A549 (cell line): ENCODE results near the gene DLGAP1. TPM values are rescaled to one million over a fixed set of nuclear protein-coding genes. Genes with fewer than 3 reads are reported as not detected.

Experiments
- ATAC-seq, 2 experiments: fragments of 200-7000 bp in 1 of 2; fragments of >200 bp in 1 of 2; cut with Nextera tagmentation in 1 of 2; cut with Tn5 transposase in 1 of 2; 3 replicates each; pipeline versions ENCODE4 v1.8.0 to v1.9.1; 2018 to 2020; ENCODE audit warnings: mild to moderate bottlenecking in 1 of 2, moderate library complexity in 1 of 2
- CTCF ChIA-PET: fragments of 300-600 bp; sonication (Branson Sonifier 250); formaldehyde crosslinking; extraction: SDS; loops from one replicate; lab custom pipeline; 2021; ENCODE audit warnings: antibody characterized with exemption, inconsistent platforms; lab: Yijun Ruan, JAX
- POLR2A ChIA-PET: fragments of 350-600 bp; formaldehyde crosslinking; extraction: SDS; loops from one replicate; lab custom pipeline; 2021; ENCODE audit warnings: antibody characterized with exemption, inconsistent platforms; lab: Yijun Ruan, JAX
- DNase-seq, 2 experiments: peaks; one replicate each; pipeline versions ENCODE4 v3.0.0 to v3.0.0-alpha.2; 2011 to 2016; ENCODE audit warnings: low read depth in 1 of 2, low spot score in 1 of 2
- FAIRE-seq: peaks from 2 replicates; lab custom pipeline; 2011; peaks lifted over from hg19 to GRCh38; lab: Jason Lieb, UNC
- H3K27ac ChIP-seq, 2 experiments: fragments of >200 bp; sonication (Bioruptor Twin); formaldehyde crosslinking; 3 replicates each; pipeline ENCODE4 v1.5.1; 2016 to 2017
- H3K4me1 ChIP-seq: fragments of >200 bp; sonication (Bioruptor Twin); formaldehyde crosslinking; 3 replicates; pipeline ENCODE4 v1.6.1; 2016
- H3K4me2 ChIP-seq: fragments of >200 bp; sonication (Bioruptor Twin); formaldehyde crosslinking; 3 replicates; pipeline ENCODE4 v1.6.1; 2016
- H3K4me3 ChIP-seq: fragments of >200 bp; sonication (Bioruptor Twin); formaldehyde crosslinking; 3 replicates; pipeline ENCODE4 v1.5.1; 2016
- H3K9me3 ChIP-seq: fragments of >200 bp; sonication (Bioruptor Twin); formaldehyde crosslinking; 3 replicates; pipeline ENCODE4 v1.6.1; 2016
- BCL3 ChIP-seq: fragments of >200 bp; sonication (Bioruptor Twin); formaldehyde crosslinking; IDR thresholded peaks from 3 replicates; pipeline ENCODE4 v1.6.1; 2016
- CEBPB ChIP-seq, 2 experiments: fragments of >200 bp in 1 of 2; sonication (Bioruptor Twin) in 1 of 2; formaldehyde crosslinking in 1 of 2; IDR thresholded peaks; 2 replicates each; pipeline ENCODE4 v1.6.1; 2012 to 2016
- CHD2 ChIP-seq: fragments of 150-350 bp; IDR thresholded peaks from 2 replicates; pipeline ENCODE4 v1.6.1; 2014; ENCODE audit warnings: low read length; ENCODE audit not compliant: partially characterized antibody
- EHMT2 ChIP-seq: fragments of 200-600 bp; sonication (generic); IDR thresholded peaks from 2 replicates; pipeline ENCODE4 v1.6.1; 2016; ENCODE audit warnings: antibody characterized with exemption, low read depth, mild to moderate bottlenecking, moderate library complexity
- ESRRA ChIP-seq: fragments of 150-350 bp; IDR thresholded peaks from 2 replicates; pipeline ENCODE4 v1.6.1; 2014; ENCODE audit warnings: mild to moderate bottlenecking, low read length, borderline replicate concordance
- GATA3 ChIP-seq: IDR thresholded peaks from 2 replicates; pipeline ENCODE4 v1.6.1; 2012; ENCODE audit warnings: borderline replicate concordance
- HDAC2 ChIP-seq: fragments of 200-600 bp; sonication (generic); IDR thresholded peaks from 2 replicates; pipeline ENCODE4 v1.6.1; 2016
- HES2 ChIP-seq: fragments of >200 bp; sonication (Bioruptor Twin); formaldehyde crosslinking; IDR thresholded peaks from 2 replicates; pipeline ENCODE4 v1.6.1; 2016
- HMGXB4 ChIP-seq: fragments of 250-450 bp; sonication (Bioruptor Pico); IDR thresholded peaks from 2 replicates; pipeline ENCODE4 v1.5.0; 2021; ENCODE audit warnings: mild to moderate bottlenecking, moderate library complexity, borderline replicate concordance
- HOXA7 ChIP-seq: fragments of 250-450 bp; sonication (Bioruptor Pico); IDR thresholded peaks from 2 replicates; pipeline ENCODE4 v1.5.0; 2020; ENCODE audit warnings: mild to moderate bottlenecking, moderate library complexity
- HOXB5 ChIP-seq: fragments of 250-450 bp; sonication (Bioruptor Pico); IDR thresholded peaks from 2 replicates; pipeline ENCODE4 v1.5.0; 2020; ENCODE audit warnings: mild to moderate bottlenecking, moderate library complexity
- MAFK ChIP-seq: fragments of 450-650 bp; IDR thresholded peaks from 2 replicates; pipeline ENCODE4 v1.6.1; 2014; ENCODE audit not compliant: partially characterized antibody
- MAX ChIP-seq: IDR thresholded peaks from 2 replicates; pipeline ENCODE4 v1.6.1; 2012
- MYC ChIP-seq: IDR thresholded peaks from 2 replicates; pipeline ENCODE4 v1.6.1; 2012; ENCODE audit warnings: mild to moderate bottlenecking, inconsistent platforms, low read length, improper control_type of control experiment, borderline replicate concordance
- NPAS2 ChIP-seq: fragments of 250-450 bp; sonication (Bioruptor Pico); IDR thresholded peaks from 2 replicates; pipeline ENCODE4 v1.8.0; 2022; ENCODE audit warnings: mild to moderate bottlenecking, moderate library complexity, borderline replicate concordance
- NR3C1 ChIP-seq: fragments of >200 bp; sonication (Bioruptor Twin); formaldehyde crosslinking; IDR thresholded peaks from 3 replicates; pipeline ENCODE4 v1.6.1; 2017
- PHF8 ChIP-seq: fragments of 200-600 bp; sonication (generic); IDR thresholded peaks from 2 replicates; pipeline ENCODE4 v1.6.1; 2016; ENCODE audit warnings: low read depth, mild to moderate bottlenecking, antibody characterized with exemption, moderate library complexity, borderline replicate concordance
- POLR2A ChIP-seq: IDR thresholded peaks from 2 replicates; pipeline ENCODE4 v1.6.1; 2012; ENCODE audit warnings: mild to moderate bottlenecking, low read length
- RAD21 ChIP-seq, 2 experiments: fragments of >200 bp in 1 of 2; sonication (Bioruptor Twin) in 1 of 2; formaldehyde crosslinking in 1 of 2; IDR thresholded peaks in 1 of 2; conservative IDR thresholded peaks in 1 of 2; 2 replicates in 1 of 2; 3 replicates in 1 of 2; pipeline ENCODE4 v1.6.1; 2012 to 2018; ENCODE audit warnings: inconsistent platforms in 1 of 2
- RARB ChIP-seq: fragments of 250-450 bp; sonication (Bioruptor Pico); IDR thresholded peaks from 2 replicates; pipeline ENCODE4 v1.8.0; 2021; ENCODE audit warnings: mild to moderate bottlenecking, moderate library complexity
- RCOR1 ChIP-seq: fragments of 150-350 bp; IDR thresholded peaks from 2 replicates; pipeline ENCODE4 v1.6.1; 2014; ENCODE audit warnings: antibody characterized with exemption, low read length, low read depth
- RFX5 ChIP-seq: fragments of 450-650 bp; IDR thresholded peaks from 2 replicates; pipeline ENCODE4 v1.7.1; 2014; ENCODE audit warnings: antibody characterized with exemption, mild to moderate bottlenecking, moderate library complexity
- SREBF2 ChIP-seq: fragments of 450-650 bp; IDR thresholded peaks from 2 replicates; pipeline ENCODE4 v1.6.1; 2014; ENCODE audit warnings: mild to moderate bottlenecking, moderate library complexity
- TFCP2L1 ChIP-seq: fragments of 250-450 bp; sonication (Bioruptor Pico); IDR thresholded peaks from 2 replicates; pipeline ENCODE4 v1.5.0; 2021; ENCODE audit warnings: mild to moderate bottlenecking
- USF2 ChIP-seq: fragments of 450-650 bp; IDR thresholded peaks from 2 replicates; pipeline ENCODE4 v1.6.1; 2014; ENCODE audit warnings: antibody characterized with exemption
- ZSCAN20 ChIP-seq: fragments of 250-450 bp; sonication (Bioruptor Pico); IDR thresholded peaks from 2 replicates; pipeline ENCODE4 v1.8.0; 2022; ENCODE audit warnings: mild to moderate bottlenecking, moderate library complexity
- WGBS: methylation state at CpG from one replicate; pipeline ENCODE4 v1.1.6; 2017; ENCODE audit errors: missing lambda C conversion rate; 5-methylcytosine and 5-hydroxymethylcytosine counted together
- polyA plus RNA-seq, 4 experiments: library from polyadenylated mRNA; depleted of rRNA in 3 of 4; stranded (reverse); fragments of >200 nt; fragmentation: RNase III in 1 of 4; extraction: RNeasy Plus Mini Kit Qiagen cat#74134 plus additional on column Dnase treatment in 1 of 4; gene quantifications; 2 replicates in 3 of 4; 3 replicates in 1 of 4; pipeline ENCODE4 v1.2.3, GENCODE V29; 2011 to 2017
- TF ChIP-seq, protein P1 (sequence below): IDR thresholded peaks from 2 replicates; pipeline ENCODE4 v1.6.1; 2012; ENCODE audit warnings: low read depth, borderline replicate concordance
- TF ChIP-seq, protein P2 (sequence below): fragments of >200 bp; sonication (Bioruptor Twin); formaldehyde crosslinking; IDR thresholded peaks from 3 replicates; pipeline ENCODE4 v1.5.1; 2016

DLGAP1 gene
- polyA plus RNA-seq, 2 of the 4 experiments (the other 2 are of a cell fraction) = 0.04 to 0.12 TPM

GRCh38 chr18:3789525-3789924, 665.6 kb downstream of the DLGAP1 start:
- no peak for FAIRE-seq
- TF ChIP-seq NPAS2 (CRISPR knock-in tag) (no peak), USF2 (no peak), MAFK (peak; percentile 65)
- H3K4me2 ChIP-seq = no peak overlapping the region
- no peak for DNase-seq
- no peak overlapping the region for H3K4me3 ChIP-seq
- ChIA-PET CTCF (interaction anchor here (0.7 to 1.6 kb wide), 2 partner anchors 10 to 158 kb away, joined by 3 to 5 read pairs; no protein-coding TSS in a partner anchor), POLR2A (no interaction called here)
- no peaks in the 10 kb centered on the region for H3K9me3 ChIP-seq
- H3K4me1 ChIP-seq = peaks cover 21% of the 10 kb centered on the region; the same call in 1 of the 3 replicates
- H3K27ac ChIP-seq = no peak overlapping the region
- no peak for ATAC-seq
- WGBS = 91% methylated on average over 1 of the region's 1 CpG

GRCh38 chr18:3784949-3785348, 670.2 kb downstream of the DLGAP1 start:
- no peak overlapping the region for H3K4me3 ChIP-seq
- TF ChIP-seq POLR2A (no peak), RAD21 (conservative IDR thresholded peaks at IDR 0.05 in 1 of 2, IDR thresholded peaks at IDR 0.05 in 1 of 2) (no peak), BCL3 (no peak), CHD2 (no peak), CEBPB (IDR thresholded peaks at IDR 0.05) (no peak), ESRRA (no peak), HMGXB4 (CRISPR knock-in tag) (no peak), NPAS2 (CRISPR knock-in tag) (no peak), GATA3 (no peak), HOXB5 (CRISPR knock-in tag) (no peak), EHMT2 (no peak), RARB (CRISPR knock-in tag) (no peak), TFCP2L1 (CRISPR knock-in tag) (no peak), NR3C1 (no peak), PHF8 (no peak), HES2 (no peak)
- TF ChIP-seq, all 56 proteins: peak for 0
- no peak overlapping the region for H3K4me2 ChIP-seq
- peaks cover 13% of the 10 kb centered on the region; the same call in 1 of the 3 replicates for H3K4me1 ChIP-seq
- 67% methylated on average over 1 of the region's 1 CpG for WGBS
- CTCF ChIA-PET = no interaction called here
- H3K27ac ChIP-seq = no peak overlapping the region
- FAIRE-seq (no peak), ATAC-seq (no peak), DNase-seq (no peak)
- POLR2A ChIA-PET = no interaction called here
- no peaks in the 10 kb centered on the region for H3K9me3 ChIP-seq

DNA sequence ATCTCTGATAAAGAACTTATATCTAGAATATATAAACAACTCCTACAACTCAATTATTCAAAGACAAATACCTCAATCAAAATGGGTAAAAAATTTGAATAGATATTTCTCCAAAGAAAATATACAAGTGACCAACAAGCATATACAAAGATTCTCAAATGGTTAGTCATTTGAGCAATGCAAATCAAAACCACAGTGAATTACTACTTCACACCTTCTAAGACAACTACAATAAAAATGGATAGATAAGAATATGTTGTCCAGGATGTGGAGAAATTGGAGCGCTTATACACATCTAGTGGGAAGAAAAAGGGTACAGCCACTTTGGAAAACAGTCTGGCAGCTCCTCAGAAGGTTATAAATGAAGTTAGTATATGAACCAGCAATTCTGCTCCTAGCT, 672.2 kb downstream of the DLGAP1 start:
- Histone ChIP-seq H3K9me3 (no peaks in the 10 kb centered on the region), H3K4me3 (no peak overlapping the region), H3K4me1 (peaks cover 5% of the 10 kb centered on the region; the same call in 1 of the 3 replicates), H3K27ac (no peak overlapping the region), H3K4me2 (no peak overlapping the region)
- ATAC-seq (no peak), DNase-seq (no peak), FAIRE-seq (no peak)
- CTCF ChIA-PET = interaction anchor here (1.3 kb wide), 1 partner anchor 22 kb away, joined by 3 read pairs; no protein-coding TSS in a partner anchor
- 92% methylated on average over 1 of the region's 1 CpG for WGBS
- POLR2A ChIA-PET = no interaction called here
- TF ChIP-seq MYC (no peak), NPAS2 (CRISPR knock-in tag) (no peak), CEBPB (IDR thresholded peaks at IDR 0.05) (no peak), MAX (no peak), ZSCAN20 (no peak), HDAC2 (no peak), RFX5 (no peak), HOXA7 (no peak), SREBF2 (no peak), NR3C1 (no peak), RCOR1 (no peak)
- TF ChIP-seq, protein P1, sequence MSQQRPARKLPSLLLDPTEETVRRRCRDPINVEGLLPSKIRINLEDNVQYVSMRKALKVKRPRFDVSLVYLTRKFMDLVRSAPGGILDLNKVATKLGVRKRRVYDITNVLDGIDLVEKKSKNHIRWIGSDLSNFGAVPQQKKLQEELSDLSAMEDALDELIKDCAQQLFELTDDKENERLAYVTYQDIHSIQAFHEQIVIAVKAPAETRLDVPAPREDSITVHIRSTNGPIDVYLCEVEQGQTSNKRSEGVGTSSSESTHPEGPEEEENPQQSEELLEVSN = no peak
- TF ChIP-seq, protein P2, sequence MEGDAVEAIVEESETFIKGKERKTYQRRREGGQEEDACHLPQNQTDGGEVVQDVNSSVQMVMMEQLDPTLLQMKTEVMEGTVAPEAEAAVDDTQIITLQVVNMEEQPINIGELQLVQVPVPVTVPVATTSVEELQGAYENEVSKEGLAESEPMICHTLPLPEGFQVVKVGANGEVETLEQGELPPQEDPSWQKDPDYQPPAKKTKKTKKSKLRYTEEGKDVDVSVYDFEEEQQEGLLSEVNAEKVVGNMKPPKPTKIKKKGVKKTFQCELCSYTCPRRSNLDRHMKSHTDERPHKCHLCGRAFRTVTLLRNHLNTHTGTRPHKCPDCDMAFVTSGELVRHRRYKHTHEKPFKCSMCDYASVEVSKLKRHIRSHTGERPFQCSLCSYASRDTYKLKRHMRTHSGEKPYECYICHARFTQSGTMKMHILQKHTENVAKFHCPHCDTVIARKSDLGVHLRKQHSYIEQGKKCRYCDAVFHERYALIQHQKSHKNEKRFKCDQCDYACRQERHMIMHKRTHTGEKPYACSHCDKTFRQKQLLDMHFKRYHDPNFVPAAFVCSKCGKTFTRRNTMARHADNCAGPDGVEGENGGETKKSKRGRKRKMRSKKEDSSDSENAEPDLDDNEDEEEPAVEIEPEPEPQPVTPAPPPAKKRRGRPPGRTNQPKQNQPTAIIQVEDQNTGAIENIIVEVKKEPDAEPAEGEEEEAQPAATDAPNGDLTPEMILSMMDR = no peak
